Liver (tissue), 9 donors: ENCODE data around the gene RAP1GAP2. TPM values are rescaled to one million over a fixed set of nuclear protein-coding genes. Genes with fewer than 3 reads are reported as not detected.

Source experiments
- DNase-seq: peaks from one replicate; pipeline ENCODE4 v3.0.0-alpha.2; 2017; ENCODE audit warnings: low spot score
- H3K27ac ChIP-seq, 2 donors: one replicate each; pipeline ENCODE4 v1.7.0; 2013; ENCODE audit warnings: inconsistent platforms in 2 of 2, low read length in 2 of 2, control low read depth in 1 of 2, low read depth in 1 of 2, mild to moderate bottlenecking in 1 of 2
- H3K27me3 ChIP-seq, 4 donors: one replicate each; pipeline versions ENCODE4 v1.6.1 to v1.7.0; 2013; ENCODE audit warnings: low read length in 3 of 4, inconsistent platforms in 1 of 4, mild to moderate bottlenecking in 1 of 4, moderate library complexity in 1 of 4; ENCODE audit not compliant: control insufficient read depth in 4 of 4, insufficient read depth in 4 of 4
- H3K36me3 ChIP-seq, 4 donors: one replicate each; pipeline versions ENCODE4 v1.6.1 to v1.7.0; 2013; ENCODE audit warnings: low read length in 3 of 4, mild to moderate bottlenecking in 3 of 4, low read depth in 1 of 4, moderate library complexity in 1 of 4; ENCODE audit not compliant: control insufficient read depth in 4 of 4, insufficient read depth in 3 of 4
- H3K4me1 ChIP-seq, 4 donors: one replicate each; pipeline versions ENCODE4 v1.6.1 to v1.7.0; 2013; ENCODE audit warnings: low read length in 3 of 4, mild to moderate bottlenecking in 3 of 4, moderate library complexity in 1 of 4; ENCODE audit not compliant: control insufficient read depth in 4 of 4, insufficient read depth in 4 of 4
- H3K4me3 ChIP-seq, 3 donors: one replicate each; pipeline versions ENCODE4 v1.6.1 to v1.7.0; 2013; ENCODE audit warnings: low read length in 3 of 3, control low read depth in 1 of 3, low read depth in 1 of 3, mild to moderate bottlenecking in 1 of 3
- H3K9ac ChIP-seq, 2 donors: one replicate each; pipeline ENCODE4 v1.7.0; 2013; ENCODE audit warnings: low read length in 2 of 2, mild to moderate bottlenecking in 2 of 2, moderate library complexity in 2 of 2, control low read depth in 1 of 2, low read depth in 1 of 2
- H3K9me3 ChIP-seq, 4 donors: one replicate each; pipeline versions ENCODE4 v1.6.1 to v1.7.0; 2013; ENCODE audit warnings: low read length in 3 of 4; ENCODE audit not compliant: control insufficient read depth in 4 of 4
- EGR1 ChIP-seq, 2 donors: IDR thresholded peaks; 2 replicates each; pipeline ENCODE4 v1.6.1; 2016 to 2018; ENCODE audit warnings: antibody characterized with exemption in 2 of 2, low read depth in 2 of 2
- FOXA1 ChIP-seq: IDR thresholded peaks from 2 replicates; pipeline ENCODE4 v1.6.1; 2016; ENCODE audit warnings: antibody characterized with exemption
- FOXA2 ChIP-seq: IDR thresholded peaks from 2 replicates; pipeline ENCODE4 v1.6.1; 2016; ENCODE audit warnings: antibody characterized with exemption
- HNF4A ChIP-seq, 2 donors: conservative IDR thresholded peaks; 2 replicates each; pipeline ENCODE4 v1.6.1; 2016; ENCODE audit warnings: antibody characterized with exemption in 2 of 2, mild to moderate bottlenecking in 2 of 2
- NR2F2 ChIP-seq: IDR thresholded peaks from 2 replicates; pipeline ENCODE4 v1.6.1; 2016; ENCODE audit warnings: antibody characterized with exemption
- RAD21 ChIP-seq, 2 donors: IDR thresholded peaks; 2 replicates each; pipeline ENCODE4 v1.6.1; 2016; ENCODE audit warnings: antibody characterized with exemption in 2 of 2, mild to moderate bottlenecking in 2 of 2
- TAF1 ChIP-seq: conservative IDR thresholded peaks from 2 replicates; pipeline ENCODE4 v1.6.1; 2016; ENCODE audit warnings: antibody characterized with exemption, mild to moderate bottlenecking
- YY1 ChIP-seq: IDR thresholded peaks from 2 replicates; pipeline ENCODE4 v1.6.1; 2016; ENCODE audit warnings: antibody characterized with exemption, mild to moderate bottlenecking
- WGBS: extraction: QIAGEN DNeasy Blood & Tissue Kit; methylation state at CpG from one replicate; pipeline ENCODE4 v1.1.7; 2013; 5-methylcytosine and 5-hydroxymethylcytosine counted together
- polyA plus RNA-seq, 2 donors: library from polyadenylated mRNA; stranded (reverse) in 1 of 2; unstranded in 1 of 2; fragments of 200-250 nt in 1 of 2; fragments of >200 nt in 1 of 2; fragmentation: Nextera tagmentation in 1 of 2; extraction: Ambion mirVana in 1 of 2; gene quantifications; one replicate each; pipeline versions ENCODE4 v1.2.1 to v1.2.3, GENCODE V29; 2013 to 2015
- total RNA-seq, 2 donors: library from RNA; depleted of rRNA; stranded (reverse); fragments of >200 nt; gene quantifications; one replicate each; pipeline ENCODE4 v1.2.3, GENCODE V29; 2014
- TF ChIP-seq, protein P1 (sequence below): fragments of 150-350 bp; IDR thresholded peaks from 2 replicates; pipeline ENCODE4 v1.5.1; 2017; ENCODE audit warnings: improper control_type of control experiment, low read depth, low read length; ENCODE audit not compliant: missing input control
- TF ChIP-seq, protein P2 (sequence below): IDR thresholded peaks from 2 replicates; pipeline ENCODE4 v1.6.1; 2016; ENCODE audit warnings: antibody characterized with exemption
- TF ChIP-seq, protein P3 (sequence below): IDR thresholded peaks from 2 replicates; pipeline ENCODE4 v1.6.1; 2016; ENCODE audit warnings: antibody characterized with exemption
- TF ChIP-seq, protein P4 (sequence below): IDR thresholded peaks from 2 replicates; pipeline ENCODE4 v1.6.1; 2016; ENCODE audit warnings: antibody characterized with exemption
- TF ChIP-seq, protein P5 (sequence below): IDR thresholded peaks from 2 replicates; pipeline ENCODE4 v1.6.1; 2016; ENCODE audit warnings: antibody characterized with exemption, mild to moderate bottlenecking
- donor health status: healthy.
- donor health status: healthy.
- donor health status: healthy.
- donor health status: healthy.
- donor health status: healthy.

RAP1GAP2 gene
- total and polyA plus RNA-seq, 4 donors: 0.56 to 1.7 (median 1.1) TPM

DNA sequence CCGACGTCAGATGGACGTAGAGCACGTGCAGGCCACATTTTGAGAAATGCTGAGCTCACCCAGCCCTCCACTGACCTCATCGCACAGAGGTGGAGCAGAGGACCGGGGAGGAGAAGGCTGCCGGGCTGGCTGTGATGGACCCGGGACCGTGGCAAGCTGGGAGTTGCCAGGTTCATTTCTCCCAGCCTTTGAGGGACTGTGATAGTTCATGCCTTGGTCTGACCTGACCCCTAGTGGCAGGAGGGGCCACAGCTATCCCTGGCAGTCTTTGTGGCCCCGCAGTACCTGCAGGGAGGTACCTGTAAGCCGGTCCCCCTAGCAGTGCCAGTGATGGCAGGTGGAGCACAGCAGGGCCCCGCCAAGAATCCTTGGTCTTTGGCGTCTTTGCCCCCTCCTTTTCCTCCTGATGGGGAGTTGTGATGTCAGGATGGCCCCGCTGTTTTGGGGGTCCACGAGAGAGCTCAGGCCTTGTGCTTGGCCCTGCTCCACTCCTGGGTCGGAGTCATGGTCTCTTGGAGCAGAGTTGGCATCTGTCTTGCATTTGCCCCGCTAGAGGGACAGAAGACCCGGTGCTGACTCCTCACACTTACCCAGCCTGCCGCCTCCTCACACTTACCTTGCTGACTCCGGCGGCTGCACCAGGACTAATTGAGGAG, 216.8 kb downstream of the RAP1GAP2 start:
- no peak overlapping the region for H3K4me3 ChIP-seq
- no peaks in the 10 kb centered on the region for H3K36me3 ChIP-seq
- no peaks in the 10 kb centered on the region for H3K27me3 ChIP-seq
- no peaks in the 10 kb centered on the region for H3K9me3 ChIP-seq
- H3K4me1 ChIP-seq: no peaks in the 10 kb centered on the region
- TF ChIP-seq, protein P1, sequence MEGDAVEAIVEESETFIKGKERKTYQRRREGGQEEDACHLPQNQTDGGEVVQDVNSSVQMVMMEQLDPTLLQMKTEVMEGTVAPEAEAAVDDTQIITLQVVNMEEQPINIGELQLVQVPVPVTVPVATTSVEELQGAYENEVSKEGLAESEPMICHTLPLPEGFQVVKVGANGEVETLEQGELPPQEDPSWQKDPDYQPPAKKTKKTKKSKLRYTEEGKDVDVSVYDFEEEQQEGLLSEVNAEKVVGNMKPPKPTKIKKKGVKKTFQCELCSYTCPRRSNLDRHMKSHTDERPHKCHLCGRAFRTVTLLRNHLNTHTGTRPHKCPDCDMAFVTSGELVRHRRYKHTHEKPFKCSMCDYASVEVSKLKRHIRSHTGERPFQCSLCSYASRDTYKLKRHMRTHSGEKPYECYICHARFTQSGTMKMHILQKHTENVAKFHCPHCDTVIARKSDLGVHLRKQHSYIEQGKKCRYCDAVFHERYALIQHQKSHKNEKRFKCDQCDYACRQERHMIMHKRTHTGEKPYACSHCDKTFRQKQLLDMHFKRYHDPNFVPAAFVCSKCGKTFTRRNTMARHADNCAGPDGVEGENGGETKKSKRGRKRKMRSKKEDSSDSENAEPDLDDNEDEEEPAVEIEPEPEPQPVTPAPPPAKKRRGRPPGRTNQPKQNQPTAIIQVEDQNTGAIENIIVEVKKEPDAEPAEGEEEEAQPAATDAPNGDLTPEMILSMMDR: peak; percentile 92
- TF ChIP-seq HNF4A (conservative IDR thresholded peaks at IDR 0.05): no peak
- TF ChIP-seq RAD21 (IDR thresholded peaks at IDR 0.05): peak; percentile 97 to 99
- peak; percentile 63 for DNase-seq
- no peak overlapping the region for H3K27ac ChIP-seq
- H3K9ac ChIP-seq: no peak overlapping the region
- 60% methylated on average over 21 of the region's 21 CpGs for WGBS

DNA sequence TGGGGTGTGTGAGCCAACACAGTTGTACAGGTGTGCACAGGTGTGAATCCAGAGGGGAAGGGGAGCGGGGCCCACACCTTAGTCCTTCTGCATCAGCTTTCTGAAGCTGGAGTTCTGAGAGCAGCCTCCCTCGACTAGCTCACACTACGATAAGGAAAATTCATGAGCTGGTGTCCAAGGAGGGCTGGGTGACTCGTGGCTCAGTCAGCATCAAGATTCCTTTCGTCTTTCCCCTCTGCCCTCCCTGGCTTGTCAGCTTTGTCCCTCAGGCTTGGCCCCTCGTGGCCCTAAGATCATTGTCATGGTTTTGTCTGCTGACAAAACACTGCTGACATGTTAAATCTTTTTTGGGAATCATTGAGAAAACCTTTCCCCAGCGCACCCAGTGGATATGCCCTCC, 219.7 kb downstream of the RAP1GAP2 start:
- Histone ChIP-seq H3K9ac (no peak overlapping the region), H3K4me3 (no peak overlapping the region), H3K4me1 (no peaks in the 10 kb centered on the region), H3K36me3 (no peaks in the 10 kb centered on the region), H3K27me3 (no peaks in the 10 kb centered on the region), H3K9me3 (no peaks in the 10 kb centered on the region), H3K27ac (no peak overlapping the region)
- TF ChIP-seq YY1: no peak
- TF ChIP-seq FOXA1: no peak
- TF ChIP-seq, protein P2, sequence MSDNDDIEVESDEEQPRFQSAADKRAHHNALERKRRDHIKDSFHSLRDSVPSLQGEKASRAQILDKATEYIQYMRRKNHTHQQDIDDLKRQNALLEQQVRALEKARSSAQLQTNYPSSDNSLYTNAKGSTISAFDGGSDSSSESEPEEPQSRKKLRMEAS: no peak
- TF ChIP-seq, protein P3, sequence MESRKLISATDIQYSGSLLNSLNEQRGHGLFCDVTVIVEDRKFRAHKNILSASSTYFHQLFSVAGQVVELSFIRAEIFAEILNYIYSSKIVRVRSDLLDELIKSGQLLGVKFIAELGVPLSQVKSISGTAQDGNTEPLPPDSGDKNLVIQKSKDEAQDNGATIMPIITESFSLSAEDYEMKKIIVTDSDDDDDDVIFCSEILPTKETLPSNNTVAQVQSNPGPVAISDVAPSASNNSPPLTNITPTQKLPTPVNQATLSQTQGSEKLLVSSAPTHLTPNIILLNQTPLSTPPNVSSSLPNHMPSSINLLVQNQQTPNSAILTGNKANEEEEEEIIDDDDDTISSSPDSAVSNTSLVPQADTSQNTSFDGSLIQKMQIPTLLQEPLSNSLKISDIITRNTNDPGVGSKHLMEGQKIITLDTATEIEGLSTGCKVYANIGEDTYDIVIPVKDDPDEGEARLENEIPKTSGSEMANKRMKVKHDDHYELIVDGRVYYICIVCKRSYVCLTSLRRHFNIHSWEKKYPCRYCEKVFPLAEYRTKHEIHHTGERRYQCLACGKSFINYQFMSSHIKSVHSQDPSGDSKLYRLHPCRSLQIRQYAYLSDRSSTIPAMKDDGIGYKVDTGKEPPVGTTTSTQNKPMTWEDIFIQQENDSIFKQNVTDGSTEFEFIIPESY: no peak
- TF ChIP-seq TAF1: no peak
- no peak for TF ChIP-seq FOXA2
- no peak for TF ChIP-seq EGR1 (IDR thresholded peaks at IDR 0.05; ENCODE audit: low read depth in 2 of 2)
- 83% methylated on average over 7 of the region's 7 CpGs for WGBS
- DNase-seq: no peak

DNA sequence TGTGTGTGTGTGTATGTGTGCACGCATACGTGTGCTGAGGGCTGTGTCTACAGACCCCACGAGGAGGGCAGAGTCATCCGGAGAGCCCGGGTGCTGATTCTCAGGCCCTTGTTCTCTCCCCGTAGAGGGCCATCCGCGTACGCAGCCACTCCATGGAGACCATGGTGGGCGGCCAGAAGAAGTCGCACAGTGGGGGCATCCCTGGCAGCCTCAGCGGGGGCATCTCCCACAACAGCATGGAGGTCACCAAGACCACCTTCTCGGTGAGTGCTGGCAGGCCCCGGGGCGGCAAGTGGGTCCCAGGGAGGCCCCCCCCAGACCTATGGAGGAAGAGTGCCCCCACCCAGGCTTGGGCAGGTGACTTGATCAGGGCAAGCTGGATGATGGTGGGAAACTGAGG, 221.7 kb downstream of the RAP1GAP2 start:
- TF ChIP-seq, protein P3: no peak
- TF ChIP-seq EGR1 (IDR thresholded peaks at IDR 0.05; ENCODE audit: low read depth in 2 of 2) (no peak), NR2F2 (no peak), TAF1 (no peak), HNF4A (conservative IDR thresholded peaks at IDR 0.05) (no peak)
- TF ChIP-seq, protein P4, sequence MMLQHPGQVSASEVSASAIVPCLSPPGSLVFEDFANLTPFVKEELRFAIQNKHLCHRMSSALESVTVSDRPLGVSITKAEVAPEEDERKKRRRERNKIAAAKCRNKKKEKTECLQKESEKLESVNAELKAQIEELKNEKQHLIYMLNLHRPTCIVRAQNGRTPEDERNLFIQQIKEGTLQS: no peak
- TF ChIP-seq, protein P5, sequence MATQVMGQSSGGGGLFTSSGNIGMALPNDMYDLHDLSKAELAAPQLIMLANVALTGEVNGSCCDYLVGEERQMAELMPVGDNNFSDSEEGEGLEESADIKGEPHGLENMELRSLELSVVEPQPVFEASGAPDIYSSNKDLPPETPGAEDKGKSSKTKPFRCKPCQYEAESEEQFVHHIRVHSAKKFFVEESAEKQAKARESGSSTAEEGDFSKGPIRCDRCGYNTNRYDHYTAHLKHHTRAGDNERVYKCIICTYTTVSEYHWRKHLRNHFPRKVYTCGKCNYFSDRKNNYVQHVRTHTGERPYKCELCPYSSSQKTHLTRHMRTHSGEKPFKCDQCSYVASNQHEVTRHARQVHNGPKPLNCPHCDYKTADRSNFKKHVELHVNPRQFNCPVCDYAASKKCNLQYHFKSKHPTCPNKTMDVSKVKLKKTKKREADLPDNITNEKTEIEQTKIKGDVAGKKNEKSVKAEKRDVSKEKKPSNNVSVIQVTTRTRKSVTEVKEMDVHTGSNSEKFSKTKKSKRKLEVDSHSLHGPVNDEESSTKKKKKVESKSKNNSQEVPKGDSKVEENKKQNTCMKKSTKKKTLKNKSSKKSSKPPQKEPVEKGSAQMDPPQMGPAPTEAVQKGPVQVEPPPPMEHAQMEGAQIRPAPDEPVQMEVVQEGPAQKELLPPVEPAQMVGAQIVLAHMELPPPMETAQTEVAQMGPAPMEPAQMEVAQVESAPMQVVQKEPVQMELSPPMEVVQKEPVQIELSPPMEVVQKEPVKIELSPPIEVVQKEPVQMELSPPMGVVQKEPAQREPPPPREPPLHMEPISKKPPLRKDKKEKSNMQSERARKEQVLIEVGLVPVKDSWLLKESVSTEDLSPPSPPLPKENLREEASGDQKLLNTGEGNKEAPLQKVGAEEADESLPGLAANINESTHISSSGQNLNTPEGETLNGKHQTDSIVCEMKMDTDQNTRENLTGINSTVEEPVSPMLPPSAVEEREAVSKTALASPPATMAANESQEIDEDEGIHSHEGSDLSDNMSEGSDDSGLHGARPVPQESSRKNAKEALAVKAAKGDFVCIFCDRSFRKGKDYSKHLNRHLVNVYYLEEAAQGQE: no peak
- TF ChIP-seq, protein P2: no peak
- TF ChIP-seq, protein P1: no peak
- H3K27ac ChIP-seq: no peak overlapping the region
- 95% methylated on average over 15 of the region's 15 CpGs for WGBS
- H3K4me1 ChIP-seq: no peaks in the 10 kb centered on the region
- DNase-seq: no peak
- H3K4me3 ChIP-seq: no peak overlapping the region
- H3K27me3 ChIP-seq: no peaks in the 10 kb centered on the region
- no peak overlapping the region for H3K9ac ChIP-seq
- peaks cover 0 to 4% (median 0%) of the 10 kb centered on the region in 4 donors for H3K36me3 ChIP-seq
- peaks cover 2 to 10% (median 5%) of the 10 kb centered on the region in 4 donors for H3K9me3 ChIP-seq
